ENCODE measurements around the gene TFEC. TPM values are rescaled to one million over a fixed set of nuclear protein-coding genes. Genes with fewer than 3 reads are reported as not detected.

Gene TFEC
- total and polyA plus RNA-seq, 2 donors, result 0.96 to 8.2 TPM

Other genes with a start within 250 kb of the TFEC start
- gene TES, start 179.8 kb upstream of the TFEC start, total RNA-seq, result 207 TPM
- gene TES, start 179.8 kb upstream of the TFEC start, polyA plus RNA-seq, result 159 TPM